MCF 10A (cell line): Measurements from ENCODE around the gene ADAT2. TPM values are rescaled to one million over a fixed set of nuclear protein-coding genes. Genes with fewer than 3 reads are reported as not detected.
A peak's percentile ranks its signal among the peaks of the same experiment; 100 is the strongest.

Experiments
- BruUV-seq: library from RNA; stranded (reverse); fragments of 400-500 nt; replicated peaks from 2 replicates; lab custom pipeline; 2021; lab: Mats Ljungman, UMichigan
- CTCF ChIA-PET: fragments of 300-600 bp; sonication (Branson Sonifier 250); formaldehyde crosslinking; extraction: SDS; loops from one replicate; lab custom pipeline; 2021; ENCODE audit warnings: antibody characterized with exemption, inconsistent platforms; lab: Yijun Ruan, JAX
- POLR2A ChIA-PET: fragments of 300-600, 350-650 bp; sonication (Branson Sonifier 250); formaldehyde crosslinking; extraction: SDS; loops from one replicate; lab custom pipeline; 2020; ENCODE audit warnings: antibody characterized with exemption, inconsistent platforms; lab: Yijun Ruan, JAX
- DNase-seq: peaks from one replicate; pipeline ENCODE4 v3.0.0-alpha.2; 2018; ENCODE audit not compliant: unreplicated experiment
- H3K27ac Mint-ChIP-seq: one replicate; pipeline ENCODE4 v1.8.0; 2022; ENCODE audit warnings: mild to moderate bottlenecking, low read depth, mixed read lengths; ENCODE audit not compliant: unreplicated experiment
- H3K27me3 Mint-ChIP-seq: one replicate; pipeline ENCODE4 v1.8.0; 2022; ENCODE audit warnings: mixed read lengths; ENCODE audit not compliant: insufficient read depth, unreplicated experiment
- H3K36me3 Mint-ChIP-seq: one replicate; pipeline ENCODE4 v1.8.0; 2022; ENCODE audit warnings: mild to moderate bottlenecking, moderate library complexity, mixed read lengths; ENCODE audit not compliant: insufficient read depth, unreplicated experiment
- H3K4me1 Mint-ChIP-seq: one replicate; pipeline ENCODE4 v1.8.0; 2022; ENCODE audit warnings: mixed read lengths; ENCODE audit not compliant: insufficient read depth, unreplicated experiment
- H3K4me3 Mint-ChIP-seq: one replicate; pipeline ENCODE4 v1.8.0; 2022; ENCODE audit warnings: mild to moderate bottlenecking, moderate library complexity, mixed read lengths; ENCODE audit not compliant: unreplicated experiment
- H3K9me3 Mint-ChIP-seq: one replicate; pipeline ENCODE4 v1.8.0; 2022; ENCODE audit warnings: mixed read lengths; ENCODE audit not compliant: unreplicated experiment
- CTCF ChIP-seq: fragments of 200-600 bp; IDR thresholded peaks from one replicate; pipeline ENCODE4 v1.8.0; 2022; ENCODE audit warnings: antibody characterized with exemption, mild to moderate bottlenecking; ENCODE audit not compliant: unreplicated experiment
- intact Hi-C: fragments of 100-400 bp; cut with micrococcal nuclease; formaldehyde crosslinking; loops from 2 replicates; pipeline ENCODE4 v1.14.1; 2022
- total RNA-seq: library from RNA; stranded (reverse); gene quantifications from 2 replicates; pipeline ENCODE4 v1.2.3, GENCODE V29; 2022

ADAT2 gene
- total RNA-seq, 1 experiment from 2014 or later, result 27.7 TPM

- ChIA-PET CTCF (interaction anchor here (1.4 to 2.3 kb wide), 2 partner anchors 28 to 38 kb away, joined by 6 to 8 read pairs; no protein-coding TSS in a partner anchor), POLR2A (interaction anchor here (0.7 to 9.6 kb wide), 11 partner anchors 10 to 1099 kb away, joined by 3 to 402 read pairs (median 4); partner anchors contain the start of gene AIG1)
- intact Hi-C loops, result no loop called here
- H3K27ac Mint-ChIP-seq, result peak overlapping the region; percentile 100
- no peak for TF ChIP-seq CTCF
- H3K36me3 Mint-ChIP-seq, result no peaks in the 10 kb centered on the region
- no peak overlapping the region for H3K4me3 Mint-ChIP-seq
- peaks cover 67% of the 10 kb centered on the region for H3K4me1 Mint-ChIP-seq
- peaks cover 7% of the 10 kb centered on the region for H3K9me3 Mint-ChIP-seq
- no peaks in the 10 kb centered on the region for H3K27me3 Mint-ChIP-seq
- no peak for DNase-seq
- no TSS peak for BruUV-seq
Measured at GRCh38 chr6:143399775-143400174, 50.7 kb downstream of the ADAT2 start.

GRCh38 chr6:143399176-143399575 is 51.3 kb downstream of the ADAT2 start:
- H3K4me1 Mint-ChIP-seq, result peaks cover 66% of the 10 kb centered on the region
- peaks cover 7% of the 10 kb centered on the region for H3K9me3 Mint-ChIP-seq
- DNase-seq, result no peak
- BruUV-seq, result no TSS peak
- ChIA-PET CTCF (interaction anchor here (0.6 to 1.4 kb wide), 2 partner anchors 37 to 449 kb away, joined by 3 to 6 read pairs; no protein-coding TSS in a partner anchor), POLR2A (interaction anchor here (1.0 to 9.6 kb wide), 5 partner anchors 13 to 452 kb away, joined by 3 to 402 read pairs (median 12); partner anchors contain the start of genes ADAT2 and PEX3)
- H3K27ac Mint-ChIP-seq, result peak overlapping the region; percentile 100
- no peaks in the 10 kb centered on the region for H3K36me3 Mint-ChIP-seq
- no peak for TF ChIP-seq CTCF
- intact Hi-C loops, result no loop called here
- H3K27me3 Mint-ChIP-seq, result no peaks in the 10 kb centered on the region
- H3K4me3 Mint-ChIP-seq, result no peak overlapping the region

GRCh38 chr6:143397227-143398222 is 53.0 kb downstream of the ADAT2 start:
- Mint-ChIP-seq H3K4me1 (peaks cover 73% of the 10 kb centered on the region), H3K9me3 (peaks cover 7% of the 10 kb centered on the region), H3K27me3 (no peaks in the 10 kb centered on the region), H3K27ac (peak overlapping the region; percentile 100), H3K4me3 (peak overlapping the region; percentile 24), H3K36me3 (no peaks in the 10 kb centered on the region)
- TSS peak; percentile 88 for BruUV-seq
- intact Hi-C loops, result loop anchor here (1.0 kb wide), 4 partner anchors 60 to 704 kb away; partner anchors contain the start of genes AIG1 and HIVEP2
- ChIA-PET CTCF (interaction anchor here (0.7 to 2.8 kb wide), 13 partner anchors 17 to 916 kb away, joined by 3 to 22 read pairs (median 5); no protein-coding TSS in a partner anchor), POLR2A (interaction anchor here (0.6 to 9.6 kb wide), 49 partner anchors 9 to 1096 kb away, joined by 3 to 402 read pairs (median 4); partner anchors contain the start of genes ADAT2, ADGRG6, AIG1 and HIVEP2)
- TF ChIP-seq CTCF, result no peak
- DNase-seq, result peak; percentile 99
